Measurements from ENCODE around the gene DNAJB6.

The DNAJB6 gene

DNA sequence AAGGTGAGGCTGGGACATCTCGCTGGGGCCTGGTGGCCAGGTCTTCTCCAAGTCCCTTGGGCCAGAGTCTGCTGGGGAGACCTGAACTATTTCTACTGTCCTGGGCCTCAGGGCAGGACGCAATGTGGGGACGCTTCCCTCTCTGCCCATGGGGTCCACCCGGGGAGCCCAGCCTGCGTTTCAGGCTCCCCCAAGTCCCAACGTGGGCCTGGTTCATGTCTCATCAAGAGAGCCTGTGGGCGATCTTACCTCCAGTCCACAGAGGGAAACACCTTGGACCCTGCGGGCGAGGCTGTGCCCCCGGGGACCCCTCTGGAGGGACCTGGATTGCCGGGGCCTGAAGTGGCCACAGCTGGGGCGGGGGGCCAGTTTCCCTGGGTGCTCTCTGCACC, 91.7 kb downstream of the DNAJB6 start:
- DNase-seq (ENCODE audit: low read depth, low spot score): no peak

DNA sequence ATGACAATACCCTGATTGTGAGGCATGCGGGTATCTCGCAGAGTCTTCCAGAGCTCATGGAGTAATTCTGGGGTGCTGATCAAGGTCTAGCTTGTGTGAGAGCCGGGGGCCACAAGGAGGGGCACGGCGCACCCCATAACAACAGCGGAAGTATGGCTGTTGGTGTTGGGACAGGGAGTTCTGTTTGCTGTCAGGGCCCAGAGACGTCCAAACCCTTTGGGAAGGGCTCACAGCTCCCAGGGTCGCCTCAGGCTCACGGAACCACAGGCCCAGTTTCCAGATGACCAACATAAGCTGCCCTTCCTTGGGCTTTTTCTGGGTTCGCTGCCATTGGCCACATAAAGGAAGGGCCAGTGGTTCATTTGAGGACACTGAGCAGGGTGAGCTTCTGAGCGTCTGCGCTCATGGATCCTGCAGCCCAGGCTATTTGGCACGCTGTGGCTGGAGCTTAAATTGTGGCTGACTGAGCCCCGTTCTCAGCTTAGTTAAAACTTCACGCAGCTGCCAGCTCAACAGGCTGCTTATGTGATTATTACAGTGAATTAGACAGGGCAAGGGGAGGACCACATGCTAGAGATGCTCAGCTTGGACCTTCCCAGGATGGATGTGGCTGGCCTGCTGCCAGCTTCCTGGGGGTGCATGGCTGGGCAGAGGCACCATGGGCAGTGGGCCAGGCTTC, 92.3 kb downstream of the DNAJB6 start:
- no peak for DNase-seq (ENCODE audit: low read depth, low spot score)

DNA sequence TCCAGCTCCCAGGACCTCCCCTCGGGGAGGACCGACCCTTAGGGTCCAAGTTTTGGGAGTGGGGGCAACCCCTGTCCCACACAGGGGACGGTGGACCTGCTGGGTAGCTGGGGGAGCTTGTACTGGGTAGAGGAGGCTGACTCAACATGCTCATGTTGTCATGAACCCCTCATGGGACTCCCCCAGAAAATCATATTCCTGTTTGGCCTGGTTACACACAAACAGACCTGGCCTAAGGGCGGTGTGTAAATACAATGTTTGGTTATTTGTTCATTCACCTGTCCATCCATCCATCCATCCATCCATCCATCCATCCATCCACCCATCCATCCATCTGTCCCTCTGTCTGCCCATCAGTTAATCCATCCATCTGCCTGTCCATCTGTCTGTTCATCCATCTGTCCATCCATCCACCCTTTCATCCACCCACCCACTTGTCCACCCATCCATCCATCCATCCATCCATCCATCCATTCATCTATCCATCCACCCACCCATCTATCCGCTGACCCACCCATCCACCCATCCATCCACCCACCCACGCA, 92.9 kb downstream of the DNAJB6 start:
- DNase-seq (ENCODE audit: low read depth, low spot score): no peak

DNA sequence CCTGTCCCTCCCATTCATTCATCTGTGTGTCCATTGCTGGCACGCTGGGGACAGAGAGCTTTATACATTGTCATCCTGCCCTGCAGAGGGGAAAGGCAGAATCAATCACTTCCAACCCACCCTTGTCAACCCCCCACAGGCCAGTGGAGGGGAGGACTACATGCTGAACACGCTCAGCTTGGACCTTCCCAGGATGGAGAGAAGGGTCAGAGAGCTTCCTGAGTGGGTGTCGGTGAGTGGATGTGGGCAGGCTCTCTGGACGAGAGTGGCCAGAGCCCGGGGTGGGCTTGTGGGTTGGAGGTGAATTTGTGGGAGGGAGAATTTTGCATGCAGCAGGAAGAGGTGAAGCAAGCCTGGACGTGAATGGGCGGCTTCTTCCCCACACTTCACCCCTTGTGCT, 93.9 kb downstream of the DNAJB6 start:
- DNase-seq (ENCODE audit: low read depth, low spot score): no peak

DNA sequence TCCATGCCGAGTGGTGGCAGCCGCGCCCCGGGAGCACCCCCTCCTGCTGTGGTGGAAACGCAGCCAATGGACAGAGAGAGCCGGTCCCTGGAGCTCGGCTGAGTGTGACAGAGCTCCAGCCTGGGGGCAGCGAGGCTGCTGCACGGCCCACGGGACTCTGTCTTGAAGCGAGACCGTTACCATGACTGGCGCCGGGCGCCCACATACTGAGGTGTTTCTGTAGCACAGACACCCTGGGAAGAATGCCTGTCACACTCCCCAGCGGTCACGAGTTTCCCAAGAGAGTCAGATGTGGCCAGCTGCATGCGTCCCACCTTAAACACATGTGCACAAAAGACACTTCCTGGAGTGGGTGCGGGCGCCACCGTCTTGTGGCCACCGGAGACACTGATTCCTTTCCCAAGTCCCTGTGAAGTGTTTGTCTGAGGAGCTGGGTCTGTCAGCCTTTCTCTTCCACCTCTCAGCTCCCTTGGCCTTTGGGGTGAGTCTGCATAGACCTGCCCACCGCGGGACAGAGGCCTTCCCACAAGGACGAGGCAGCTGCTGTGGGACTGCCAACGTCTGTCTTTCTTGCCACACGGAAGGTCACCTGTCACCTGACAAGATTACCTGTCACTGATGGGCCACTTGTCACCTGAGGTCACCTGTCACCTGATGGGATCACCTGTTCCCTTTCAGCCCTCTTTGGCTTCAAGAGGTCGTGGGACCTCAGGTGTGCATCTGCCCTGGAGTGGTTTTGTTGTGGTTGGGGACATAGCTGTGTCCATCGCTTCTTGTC, 94.6 kb downstream of the DNAJB6 start:
- DNase-seq (ENCODE audit: low read depth, low spot score): no peak

DNA sequence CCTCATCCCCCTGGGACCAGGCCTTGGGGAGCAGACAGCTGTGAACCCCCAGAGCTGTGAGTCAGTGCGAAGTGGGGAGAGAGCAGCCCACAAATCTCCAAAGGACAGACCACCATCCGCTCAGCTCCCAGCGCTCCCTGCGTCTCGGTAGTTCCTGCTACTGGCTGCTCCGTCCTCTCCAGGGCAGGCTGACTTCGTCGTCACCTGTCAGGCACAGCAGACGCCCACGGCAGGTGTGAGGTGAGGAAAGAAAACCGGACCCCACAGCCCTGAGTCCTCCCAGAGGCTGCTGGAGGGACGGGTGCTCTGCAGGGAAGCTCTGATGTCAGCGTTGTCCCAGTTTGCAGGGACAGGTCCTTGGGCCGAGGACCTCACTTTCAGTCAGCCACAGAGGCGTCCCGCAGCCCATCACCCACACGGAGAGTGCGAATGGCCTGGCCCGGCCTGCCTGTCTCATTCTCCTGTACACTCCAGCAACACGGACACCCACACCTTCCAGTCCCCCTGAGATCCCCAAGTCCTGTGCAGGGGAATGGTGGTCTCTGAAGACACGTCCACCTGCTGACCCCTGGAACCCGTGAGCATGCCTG, 95.2 kb downstream of the DNAJB6 start:
- DNase-seq (ENCODE audit: low read depth, low spot score): no peak

DNA sequence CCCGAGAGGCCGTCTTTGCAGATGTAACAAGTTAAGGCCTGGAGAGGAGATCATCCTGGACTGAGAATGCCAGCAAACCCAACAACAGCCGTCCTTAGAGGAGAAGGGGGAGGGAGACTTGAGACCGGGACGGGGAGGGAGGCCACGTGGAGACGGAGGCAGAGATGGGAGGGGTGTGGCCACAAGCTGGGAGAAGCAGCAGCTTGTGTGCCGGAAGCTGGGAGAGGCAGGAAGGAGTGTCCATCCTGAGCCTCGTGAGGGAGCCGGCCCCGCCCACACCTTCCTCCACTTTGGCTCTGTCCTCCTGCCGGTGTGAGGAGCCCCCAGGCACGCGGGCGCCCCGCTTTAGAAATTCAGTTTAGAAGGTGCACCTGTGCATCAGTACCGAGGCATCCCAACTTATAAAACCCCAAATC, 95.7 kb downstream of the DNAJB6 start:
- DNase-seq (ENCODE audit: low read depth, low spot score): no peak

DNA sequence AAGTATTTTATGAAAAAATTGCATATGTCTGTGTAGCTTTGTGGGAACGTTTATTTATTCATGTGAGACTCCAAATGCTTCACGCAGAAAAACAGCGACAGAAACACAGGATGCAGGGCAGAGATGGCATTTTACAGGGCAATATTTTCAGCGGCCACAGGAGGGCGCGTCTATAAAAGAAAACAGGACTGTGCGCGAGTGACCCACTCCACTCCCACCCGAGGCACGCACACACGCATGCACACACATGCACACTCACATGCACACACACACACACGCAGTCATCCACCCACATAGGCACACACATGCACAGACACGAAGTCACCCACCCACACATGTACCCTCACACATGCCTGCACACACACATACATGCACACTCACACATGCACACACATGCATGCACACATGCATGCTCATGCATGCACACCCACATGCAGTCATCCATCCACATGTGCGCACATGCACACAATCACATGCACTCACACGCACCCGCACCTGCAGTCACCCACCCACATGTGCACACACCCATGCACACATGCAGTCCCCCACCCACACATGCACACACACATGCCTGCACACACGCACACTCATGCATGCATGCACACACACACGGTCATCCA, 96.3 kb downstream of the DNAJB6 start:
- no peak for DNase-seq (ENCODE audit: low read depth, low spot score)

DNA sequence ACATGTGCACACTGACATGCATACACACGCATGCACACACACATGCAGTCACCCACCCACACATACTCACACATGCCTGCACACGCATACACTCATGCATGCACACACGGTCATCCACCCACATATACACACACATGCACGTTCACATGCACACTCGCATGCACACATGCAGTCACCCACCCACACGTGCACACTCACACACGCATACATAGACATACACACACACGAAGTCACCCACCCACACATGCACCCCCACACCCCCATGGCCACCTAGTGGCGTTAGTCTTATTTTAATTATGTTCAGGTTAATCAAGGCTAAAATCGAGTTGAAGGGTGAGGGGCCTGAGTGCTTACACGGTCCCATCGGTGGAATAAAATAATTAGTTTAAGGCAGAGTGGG, 96.8 kb downstream of the DNAJB6 start:
- no peak for DNase-seq (ENCODE audit: low read depth, low spot score)

DNA sequence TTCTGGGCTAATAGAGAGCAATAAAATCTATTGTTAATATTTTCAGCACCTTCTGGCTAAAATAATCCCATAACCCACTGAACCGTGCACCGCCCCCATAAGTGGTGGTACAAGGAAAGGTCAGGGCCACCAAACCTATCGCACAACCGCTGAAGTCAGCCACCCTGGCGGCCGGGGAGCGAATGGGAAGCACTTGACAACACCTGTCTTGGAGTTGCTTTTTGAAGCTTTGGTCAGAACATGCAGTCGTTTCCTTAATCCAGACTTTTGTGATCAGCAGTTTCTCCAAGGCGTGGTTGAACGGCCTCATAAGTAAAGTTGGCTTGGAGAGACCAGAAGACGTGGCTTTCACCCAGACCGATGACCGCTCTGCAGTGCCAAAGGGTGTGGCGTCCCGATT, 97.4 kb downstream of the DNAJB6 start:
- DNase-seq (ENCODE audit: low read depth, low spot score): no peak

DNA sequence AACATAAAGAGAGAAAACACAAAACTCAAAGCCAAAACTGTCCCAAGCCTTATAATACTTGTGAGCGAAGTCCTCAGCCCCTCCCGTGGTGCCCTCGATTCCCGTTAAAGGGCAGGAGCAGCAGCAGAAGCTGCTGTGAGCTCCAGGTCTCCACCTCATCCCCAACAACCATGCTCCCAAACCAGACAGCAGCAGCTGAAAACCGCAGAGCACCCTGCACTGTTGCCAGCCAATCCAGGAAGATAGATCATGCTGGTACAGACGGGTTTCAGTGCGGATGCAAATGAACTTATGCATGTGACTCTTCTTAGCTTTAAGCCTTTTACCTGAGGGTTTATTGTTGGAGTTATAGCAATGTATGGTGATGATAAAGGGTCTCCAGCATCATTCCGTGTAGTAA, 97.9 kb downstream of the DNAJB6 start:
- DNase-seq (ENCODE audit: low read depth, low spot score): no peak

DNA sequence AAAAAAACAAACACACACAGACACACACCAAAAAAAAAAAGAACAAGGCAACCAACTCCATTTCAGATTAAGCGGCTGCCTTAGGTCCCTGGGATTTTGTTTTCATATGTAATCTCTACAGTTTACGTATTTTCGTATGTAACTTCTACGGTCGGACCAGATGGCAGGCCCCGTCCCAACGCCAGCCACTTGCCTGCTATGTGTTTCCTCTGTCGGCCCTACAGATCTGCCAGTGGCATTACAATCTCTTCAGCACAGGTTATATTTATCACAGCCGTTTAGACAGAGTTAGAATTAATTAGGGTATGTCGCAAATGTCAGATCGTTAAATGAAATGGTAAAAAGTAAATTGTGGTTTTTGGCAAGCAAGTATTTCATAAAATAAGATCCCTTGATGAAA, 99.3 kb downstream of the DNAJB6 start:
- no peak for DNase-seq (ENCODE audit: low read depth, low spot score)

DNA sequence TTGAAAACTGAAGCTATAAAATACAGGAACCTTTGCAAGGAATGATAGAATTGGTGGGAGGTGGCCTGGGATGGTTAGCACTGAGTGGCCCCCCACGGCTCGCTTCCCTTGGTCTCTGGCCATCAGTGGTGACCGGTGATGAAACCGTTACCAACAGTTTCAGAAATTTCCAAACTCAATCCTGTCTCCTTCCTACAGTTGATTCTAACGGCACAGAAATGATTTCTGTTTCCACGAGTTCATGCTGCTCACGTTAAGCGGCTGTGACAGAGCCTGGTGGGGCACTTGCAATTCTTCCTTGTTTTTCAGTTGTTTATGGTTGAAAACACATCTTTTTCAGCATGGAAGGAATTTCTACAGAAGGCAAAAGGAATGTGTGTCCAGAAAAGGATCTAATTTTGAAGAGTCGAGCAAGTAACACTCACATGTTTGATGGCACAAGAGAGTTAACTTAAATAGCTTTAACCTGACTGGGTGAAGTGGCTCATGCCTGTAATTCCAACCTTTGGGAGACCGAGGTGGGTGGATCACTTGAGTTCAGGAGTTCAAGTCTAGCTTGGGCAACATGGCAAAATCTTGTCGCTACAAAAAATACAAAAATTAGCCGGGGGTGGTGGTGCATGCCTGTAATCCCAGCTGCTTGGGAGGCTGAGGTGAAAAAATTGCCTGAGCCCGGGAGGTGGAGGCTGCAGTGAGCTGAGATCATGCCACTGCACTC, 100.1 kb downstream of the DNAJB6 start:
- DNase-seq (ENCODE audit: low read depth, low spot score): no peak

DNA sequence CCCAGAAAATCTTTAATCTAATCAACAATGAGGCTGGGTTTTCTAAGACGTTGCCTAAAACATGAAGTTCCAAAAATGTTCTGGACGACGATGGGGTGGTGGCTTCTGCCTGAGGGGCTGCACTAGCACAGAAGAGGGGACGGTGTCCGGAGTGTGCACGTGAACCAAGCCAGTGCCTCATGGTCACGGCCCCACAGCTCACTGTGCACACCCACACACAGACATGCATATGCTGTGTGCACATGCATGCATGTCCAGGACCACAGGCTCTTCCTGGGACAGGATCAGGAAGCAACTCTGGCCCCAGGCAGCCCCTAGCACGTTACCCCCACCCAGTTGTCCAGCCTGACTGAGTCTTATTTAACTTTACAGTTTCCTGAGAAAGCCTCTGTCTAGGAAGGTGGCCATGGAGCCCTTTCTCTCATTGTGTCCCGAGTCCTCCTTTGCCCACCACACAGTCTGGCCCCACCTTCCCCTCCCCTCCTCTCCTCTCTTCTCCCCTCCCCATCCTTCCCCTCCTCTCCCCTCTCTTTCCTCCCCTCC, 100.8 kb downstream of the DNAJB6 start:
- DNase-seq (ENCODE audit: low read depth, low spot score): no peak

DNA sequence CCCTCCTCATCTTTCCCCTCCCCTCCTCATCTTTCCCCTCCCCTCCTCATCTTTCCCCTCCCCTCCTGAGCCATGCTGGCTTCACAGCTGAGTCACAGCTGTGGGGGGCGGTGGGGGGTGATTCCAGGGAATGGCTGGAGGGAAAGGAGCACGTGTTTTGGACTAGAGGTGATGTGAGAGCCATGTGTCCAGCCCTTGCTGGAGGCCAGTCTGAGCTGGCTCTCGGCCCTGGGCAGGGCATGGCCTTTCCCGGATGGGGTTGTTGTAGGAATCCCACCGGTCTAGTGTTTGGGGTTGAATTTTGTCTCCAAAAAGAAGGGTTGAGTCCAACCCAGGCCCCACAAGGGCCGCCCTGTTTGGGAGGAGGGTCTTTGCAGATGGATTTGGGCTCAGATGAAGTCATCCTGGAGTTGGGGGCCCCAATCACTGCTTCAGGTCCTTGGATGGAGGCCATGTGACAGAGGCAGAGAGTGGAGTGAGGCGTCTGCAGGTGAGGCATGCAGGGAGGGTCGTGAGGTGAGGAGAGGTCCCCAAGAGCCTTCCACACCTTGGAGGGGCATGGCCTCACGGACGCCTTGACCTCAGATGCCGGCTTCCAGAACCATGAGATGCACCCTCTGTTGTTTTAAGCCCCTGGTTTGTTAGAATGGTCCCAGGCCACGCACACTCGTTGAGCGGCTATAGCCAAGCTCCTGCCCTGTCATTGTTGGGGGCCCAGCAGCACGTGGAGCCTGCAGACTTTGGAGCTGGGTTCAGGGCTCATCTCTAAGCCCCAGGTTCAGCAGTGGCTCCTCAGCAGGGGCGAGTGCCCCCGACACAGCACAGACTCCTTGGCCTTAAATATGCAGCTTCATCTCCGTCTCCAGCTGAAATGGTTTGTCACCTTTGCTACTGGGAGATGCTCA, 101.6 kb downstream of the DNAJB6 start:
- DNase-seq (ENCODE audit: low read depth, low spot score): no peak

DNA sequence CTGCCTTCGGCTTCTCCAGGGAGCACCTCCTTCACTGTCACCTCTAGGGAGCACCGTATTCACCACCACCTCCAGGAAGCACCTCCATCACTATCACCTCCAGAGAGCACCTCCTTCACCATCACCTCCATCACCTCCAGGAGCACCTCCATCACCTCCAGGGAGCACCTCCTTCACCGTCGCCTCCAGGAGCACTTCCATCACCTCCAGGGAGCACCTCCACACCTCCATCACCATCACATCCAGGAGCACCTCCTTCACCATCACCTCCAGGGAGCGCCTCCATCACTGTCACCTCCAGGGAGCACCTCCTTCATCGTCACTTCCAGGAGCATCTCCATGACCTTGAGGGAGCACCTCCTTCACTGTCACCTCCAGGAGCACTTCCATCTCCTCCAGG, 102.3 kb downstream of the DNAJB6 start:
- DNase-seq (ENCODE audit: low read depth, low spot score): no peak

DNA sequence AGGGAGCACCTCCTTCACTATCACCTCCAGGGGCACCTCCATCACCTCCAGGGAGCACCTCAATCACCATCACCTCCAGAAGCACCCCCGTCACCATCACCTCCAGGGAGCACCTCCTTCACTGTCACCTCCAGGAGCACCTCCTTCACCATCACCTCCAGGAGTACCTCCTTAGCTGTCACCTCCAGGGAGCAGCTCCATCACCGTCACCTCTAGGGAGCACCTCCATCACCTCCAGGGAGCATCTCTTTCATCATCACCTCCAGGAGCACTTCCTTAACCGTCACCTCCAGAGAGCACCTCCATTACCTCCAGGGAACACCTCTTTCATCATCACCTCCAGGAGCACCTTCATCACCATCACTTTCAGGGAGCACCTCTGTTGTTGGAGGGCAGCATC, 103.0 kb downstream of the DNAJB6 start:
- no peak for DNase-seq (ENCODE audit: low read depth, low spot score)

DNA sequence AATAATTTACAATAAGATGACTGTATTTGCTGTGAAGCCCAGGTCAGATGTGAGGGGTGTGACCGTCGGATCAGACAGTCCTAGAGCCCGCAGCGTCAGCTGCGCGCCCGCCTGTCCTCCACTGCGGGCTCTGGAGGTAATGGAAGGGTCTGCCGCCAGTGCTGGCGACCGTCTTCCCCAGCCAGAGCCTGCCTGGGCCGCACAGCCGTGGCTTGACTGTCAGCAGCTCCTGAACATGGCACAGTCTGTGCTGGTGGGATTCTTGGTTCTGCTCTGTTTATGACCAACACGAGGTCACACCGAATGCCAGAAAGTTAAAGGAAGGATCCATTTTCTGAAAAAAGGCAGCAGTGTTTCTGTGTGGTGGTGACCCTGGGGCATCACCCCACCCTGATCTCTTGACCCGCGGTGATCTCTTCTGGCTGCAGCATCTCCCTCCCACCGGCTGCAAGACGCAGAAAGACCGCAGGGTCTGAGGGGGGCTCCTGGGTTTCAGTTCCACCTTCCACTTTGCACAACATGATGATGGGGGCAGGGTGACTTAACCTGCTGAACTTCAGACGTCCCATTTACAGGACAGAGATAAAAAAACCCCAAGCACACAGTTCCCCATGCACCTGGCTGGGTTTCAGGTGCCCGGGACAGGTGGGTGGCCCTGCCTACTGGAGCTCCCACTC, 103.7 kb downstream of the DNAJB6 start:
- no peak for DNase-seq (ENCODE audit: low read depth, low spot score)

DNA sequence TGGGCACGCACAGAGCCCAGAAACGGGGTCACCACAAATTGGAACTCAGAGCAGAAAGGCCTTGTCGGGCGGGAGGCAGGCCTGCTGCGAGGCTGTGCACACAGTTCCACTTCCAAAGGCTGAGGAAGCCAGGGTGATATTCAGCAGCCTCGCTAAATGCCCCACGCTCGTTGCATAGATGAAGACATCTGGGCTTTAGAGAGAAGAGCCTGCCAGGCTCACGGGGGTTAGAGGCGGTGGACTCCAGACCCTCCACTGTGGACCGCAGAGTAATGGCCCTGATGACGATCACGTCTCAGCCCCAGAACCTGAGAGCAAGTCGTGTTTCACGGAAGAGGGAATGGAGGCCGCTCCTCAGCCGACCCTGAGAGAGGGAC, 104.2 kb downstream of the DNAJB6 start:
- no peak for DNase-seq (ENCODE audit: low read depth, low spot score)

DNA sequence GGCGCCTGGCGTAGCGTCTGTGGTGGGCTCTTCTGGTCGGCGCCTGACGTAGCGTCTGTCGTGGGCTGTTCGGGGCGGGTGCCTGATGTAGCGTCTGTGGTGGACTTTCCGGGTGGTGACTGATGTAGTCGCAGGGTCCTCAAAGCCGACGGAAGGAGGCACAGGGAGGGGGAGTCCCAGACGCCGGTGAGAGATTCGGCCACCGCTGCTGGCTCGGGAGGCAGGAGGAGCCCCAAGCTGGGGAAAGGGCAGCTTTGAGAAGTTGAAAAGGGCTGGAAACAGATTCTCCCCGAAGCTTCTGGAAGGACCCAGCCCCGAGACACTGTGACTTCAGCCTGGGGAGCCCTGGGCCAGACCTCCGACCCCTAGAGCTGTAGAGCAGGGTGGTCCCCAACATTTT, 105.7 kb downstream of the DNAJB6 start:
- no peak for DNase-seq (ENCODE audit: low read depth, low spot score)

Measured in smooth muscle cell of the brain vasculature (primary cell).